CD4-positive, alpha-beta T cell treated with Interleukin-4 for 4 hours (primary cell): Measurements from ENCODE around the gene KRTAP1-3.
"Not testable (repeated sequence)": the region's sequence is repeated elsewhere in the genome, so short reads cannot be mapped to it uniquely, and the experiment has no call there.

ENCODE experiments used
- DNase-seq: peaks from one replicate; pipeline ENCODE4 v3.0.0-alpha.2; 2020

Gene KRTAP1-3, protein sequence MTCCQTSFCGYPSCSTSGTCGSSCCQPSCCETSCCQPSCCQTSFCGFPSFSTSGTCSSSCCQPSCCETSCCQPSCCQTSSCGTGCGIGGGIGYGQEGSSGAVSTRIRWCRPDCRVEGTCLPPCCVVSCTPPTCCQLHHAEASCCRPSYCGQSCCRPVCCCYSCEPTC

GRCh38 chr17:41034346-41034935, at the start of gene KRTAP1-3:
TSS of gene KRTAP1-3 (minus strand) at chr17:41034874. CDS start at chr17:41034821, 53 bp downstream.
- DNase-seq = not testable (repeated sequence)

GRCh38 chr17:41084100-41084856, 49.6 kb upstream of the KRTAP1-3 start, which contains the start of gene KRTAP4-7:
TSS of gene KRTAP4-7 (plus strand) at chr17:41084150. CDS start at chr17:41084207, 57 bp downstream.
- not testable (repeated sequence) for DNase-seq

GRCh38 chr17:41083427-41083826, 48.8 kb upstream of the KRTAP1-3 start:
- DNase-seq = not testable (repeated sequence)

GRCh38 chr17:41082626-41083025, 48.0 kb upstream of the KRTAP1-3 start:
- DNase-seq = no peak

DNA sequence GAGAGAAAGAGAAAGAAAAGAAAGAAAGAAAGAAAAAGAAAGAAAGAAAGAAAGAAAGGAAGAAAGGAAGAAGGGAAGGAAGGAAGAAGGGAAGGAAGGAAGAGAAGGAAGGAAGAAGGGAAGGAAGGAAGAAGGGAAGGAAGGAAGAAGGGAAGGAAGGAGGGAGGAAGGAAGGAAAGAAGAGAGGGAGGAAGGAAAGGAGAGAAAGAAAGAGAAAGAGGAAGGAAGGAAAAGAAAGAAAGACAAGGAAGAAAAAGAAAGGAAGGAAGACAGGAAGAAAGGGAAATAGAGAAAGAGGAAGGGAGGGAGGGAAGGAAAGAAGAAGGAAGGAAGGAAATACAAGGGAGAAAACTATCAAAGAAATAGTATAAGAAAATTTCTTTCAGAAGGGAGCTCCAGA, 42.1 kb upstream of the KRTAP1-3 start:
- DNase-seq = no peak

GRCh38 chr17:41073676-41074075, 39.0 kb upstream of the KRTAP1-3 start:
- no peak for DNase-seq

- DNase-seq = no peak
These were observed 37.1 kb upstream of the KRTAP1-3 start for GRCh38 chr17:41071606-41072360.

DNA sequence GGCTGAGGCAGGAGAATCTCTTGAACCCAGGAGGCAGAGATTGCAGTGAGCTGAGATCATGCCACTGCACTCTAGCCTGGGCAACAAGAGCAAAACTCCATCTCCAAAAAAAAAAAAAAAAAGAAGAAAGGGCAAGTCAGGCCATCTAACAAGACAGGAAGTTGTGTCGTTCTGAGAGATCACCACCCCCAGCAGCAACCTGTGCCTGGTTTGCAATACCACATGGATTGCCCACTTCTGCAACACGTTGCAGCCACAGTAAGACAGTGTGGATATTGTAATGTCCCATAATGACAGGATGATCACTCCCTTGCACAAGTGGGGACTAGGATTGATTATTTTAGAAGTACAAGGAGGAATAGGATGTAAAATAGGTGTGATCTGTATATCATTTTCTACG, 34.4 kb upstream of the KRTAP1-3 start:
- DNase-seq = no peak

DNA sequence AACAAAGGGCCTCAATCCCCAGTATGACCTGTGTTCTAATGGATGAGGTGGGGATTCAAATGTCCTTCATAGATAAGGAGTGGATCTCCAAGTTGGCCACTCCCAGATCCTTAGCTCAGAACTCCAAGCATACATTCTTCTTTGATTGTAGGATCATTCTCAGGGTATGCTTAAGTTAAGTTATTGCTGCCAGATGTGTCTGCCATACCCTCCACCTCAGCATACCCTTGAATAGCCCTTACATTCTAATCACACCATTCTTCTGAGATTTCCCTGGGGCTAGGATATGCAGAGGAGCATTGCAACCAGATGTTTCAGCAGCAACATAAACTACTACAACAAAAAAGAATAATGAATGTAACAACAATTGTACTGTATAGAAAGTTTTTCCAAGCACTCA, 32.6 kb upstream of the KRTAP1-3 start:
- no peak for DNase-seq

DNA sequence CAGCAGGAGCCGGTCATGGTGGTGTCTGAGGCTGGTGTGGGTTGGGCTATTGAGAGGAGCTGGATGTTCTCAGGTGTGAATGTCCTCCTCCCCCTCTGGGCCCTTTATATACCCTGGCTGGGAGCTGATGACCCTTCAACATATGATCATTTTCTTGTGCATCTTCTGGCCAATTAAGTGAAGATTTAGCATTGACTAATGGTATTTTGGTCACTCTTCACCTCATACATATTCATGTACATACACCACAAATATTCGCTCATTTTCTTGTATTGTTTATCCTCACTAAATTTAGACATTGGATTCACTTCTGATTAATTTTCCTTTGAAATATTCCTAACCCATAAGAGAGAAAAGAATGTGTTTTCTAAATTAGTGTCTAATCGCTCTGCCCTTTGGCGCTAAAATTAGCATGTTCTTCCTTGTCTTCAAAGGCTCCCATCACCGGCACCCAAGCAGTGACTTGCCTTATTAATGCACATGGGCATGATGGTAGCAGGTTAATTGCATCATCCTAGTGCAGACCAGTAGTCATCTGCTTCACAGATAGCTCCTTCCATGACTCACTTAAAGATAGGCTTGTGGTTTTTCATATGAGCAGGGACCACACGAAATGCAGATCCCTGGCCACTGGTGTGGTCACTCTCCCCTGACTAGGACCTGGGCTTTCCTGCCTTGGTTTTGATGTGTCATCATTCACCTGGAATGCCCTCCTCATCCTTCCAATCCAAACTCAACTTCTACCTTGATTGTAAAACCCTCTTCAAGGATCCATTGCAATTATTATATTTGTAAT, 31.4 kb upstream of the KRTAP1-3 start, which contains the start of gene KRTAP2-4:
Gene KRTAP2-4, minus strand, starts transcription at position 51 of the 796 bp plus-strand sequence. Its CDS starts 34 bp downstream, at position 17.
- no peak for DNase-seq

GRCh38 chr17:41065016-41065689, 30.5 kb upstream of the KRTAP1-3 start:
- DNase-seq = not testable (repeated sequence)

- DNase-seq = no peak
These were observed 29.6 kb upstream of the KRTAP1-3 start for GRCh38 chr17:41064301-41064700.

DNA sequence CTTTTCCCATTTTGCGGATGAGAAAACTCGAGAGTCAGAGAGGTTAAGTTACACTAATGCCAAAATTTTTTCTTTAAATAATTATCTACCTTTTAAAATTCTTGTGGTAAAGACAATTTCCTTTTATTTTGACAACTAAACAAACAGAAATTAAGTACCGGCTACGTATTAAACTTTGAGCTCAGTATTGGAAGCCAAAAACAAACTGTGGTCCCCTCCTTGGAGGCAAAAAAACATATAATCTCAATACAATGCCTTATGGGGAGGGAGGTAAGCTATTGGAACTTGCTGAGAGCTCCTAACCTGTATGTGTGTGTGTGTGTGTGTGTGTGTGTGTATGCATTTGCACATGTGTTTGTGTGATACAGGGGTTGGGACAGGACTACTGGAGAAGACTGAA, 28.8 kb upstream of the KRTAP1-3 start:
- DNase-seq = no peak

DNA sequence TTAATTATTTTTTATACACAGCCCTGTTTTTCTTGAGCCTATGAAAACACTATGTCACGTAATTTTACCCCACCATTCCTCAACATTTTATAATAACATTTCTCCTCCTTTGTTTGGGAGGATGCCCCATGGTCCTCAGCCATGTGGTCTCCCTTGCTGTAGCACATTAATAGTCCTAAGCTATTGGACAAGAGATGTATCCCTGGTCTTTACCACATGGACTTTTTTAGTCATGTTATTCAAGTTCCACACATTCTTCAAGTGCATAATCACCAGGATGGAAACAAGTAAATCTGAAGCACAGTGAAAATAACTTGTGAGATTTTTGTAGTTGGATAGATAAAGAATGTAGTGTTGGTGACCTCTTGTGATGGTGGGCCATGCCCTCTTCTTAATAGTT, 27.3 kb upstream of the KRTAP1-3 start:
- no peak for DNase-seq

- no peak for DNase-seq
These were observed 25.5 kb upstream of the KRTAP1-3 start, which contains the start of gene KRTAP2-3 for GRCh38 chr17:41060052-41060604. TSS of gene KRTAP2-3 (minus strand) at chr17:41060114. CDS start at chr17:41060050, 64 bp downstream.

DNA sequence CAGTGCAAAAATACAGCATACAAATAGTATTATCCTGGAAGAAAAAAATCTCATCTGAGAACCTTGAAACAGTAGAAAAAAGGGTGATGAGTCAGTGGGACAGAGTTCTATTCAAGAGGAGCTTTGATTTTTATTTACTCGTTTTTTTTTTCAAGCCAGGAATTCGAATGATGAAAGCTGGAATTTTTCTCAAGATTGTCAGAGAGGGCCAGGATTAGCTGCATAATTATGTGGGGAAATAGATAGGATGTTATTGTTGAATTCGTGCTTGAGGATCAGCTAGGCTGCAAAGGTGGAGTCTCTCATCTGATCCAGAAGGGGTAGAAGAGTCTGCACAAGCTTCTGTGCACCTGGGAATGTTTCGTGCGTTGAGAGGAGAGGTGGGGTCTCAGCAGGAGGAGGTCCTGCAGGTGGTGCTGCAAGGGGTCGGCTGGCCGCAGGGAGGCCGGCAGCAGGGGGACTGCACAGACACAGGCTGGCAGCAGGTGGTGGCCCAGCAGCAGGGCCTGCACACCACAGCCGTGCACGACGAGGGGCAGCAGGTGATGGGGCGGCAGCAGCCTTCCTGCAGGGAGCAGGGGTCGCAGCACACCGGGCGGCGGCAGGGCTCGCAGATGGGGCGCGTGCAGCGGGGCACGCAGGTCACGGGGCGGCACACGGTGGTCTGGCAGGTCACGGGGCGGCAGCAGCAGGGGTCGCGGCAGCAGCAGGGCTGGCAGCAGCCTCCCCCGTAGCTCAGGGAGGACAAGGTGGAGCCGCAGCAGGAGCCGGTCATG, 24.8 kb upstream of the KRTAP1-3 start:
- DNase-seq = not testable (repeated sequence)

DNA sequence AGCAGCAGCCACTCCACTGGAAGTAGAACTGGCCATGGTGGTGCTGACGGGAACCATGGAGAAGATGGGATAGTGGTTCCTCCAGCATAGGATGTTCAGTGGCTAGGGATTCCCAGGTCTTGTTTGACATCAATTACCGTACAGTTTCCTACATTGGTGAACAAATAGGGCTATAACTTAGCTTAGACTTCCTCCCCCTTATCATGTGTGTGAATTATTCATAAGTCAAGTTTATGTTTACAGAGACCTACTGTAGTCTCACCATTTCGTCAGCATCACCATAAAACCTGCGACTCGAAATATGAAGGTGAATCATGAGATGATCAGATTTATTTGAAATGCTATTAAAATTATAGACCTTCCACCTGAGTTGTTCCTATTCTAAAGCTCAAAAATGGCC, 24.1 kb upstream of the KRTAP1-3 start:
- no peak for DNase-seq

- DNase-seq = no peak
These were observed 22.9 kb upstream of the KRTAP1-3 start for GRCh38 chr17:41057547-41057946.

DNA sequence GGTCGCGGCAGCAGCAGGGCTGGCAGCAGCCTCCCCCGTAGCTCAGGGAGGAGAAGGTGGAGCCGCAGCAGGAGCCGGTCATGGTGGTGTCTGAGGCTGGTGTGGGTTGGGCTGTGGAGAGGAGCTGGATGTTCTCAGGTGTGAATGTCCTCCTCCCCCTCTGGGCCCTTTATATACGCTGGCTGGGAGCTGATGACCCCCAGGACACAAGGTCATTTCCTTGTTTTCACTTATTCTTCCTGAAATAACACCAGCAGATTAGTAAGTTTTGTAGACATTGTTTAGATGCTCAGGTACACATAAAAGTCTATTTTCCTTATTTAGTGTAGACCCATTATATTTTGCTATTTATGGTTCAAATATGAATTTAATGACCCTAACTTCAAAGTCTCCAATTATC, 20.5 kb upstream of the KRTAP1-3 start, which contains the start of gene KRTAP2-2:
Gene KRTAP2-2, minus strand, starts transcription at position 101 of the 400 bp plus-strand sequence. Its CDS starts 19 bp downstream, at position 82.
- not testable (repeated sequence) for DNase-seq

DNA sequence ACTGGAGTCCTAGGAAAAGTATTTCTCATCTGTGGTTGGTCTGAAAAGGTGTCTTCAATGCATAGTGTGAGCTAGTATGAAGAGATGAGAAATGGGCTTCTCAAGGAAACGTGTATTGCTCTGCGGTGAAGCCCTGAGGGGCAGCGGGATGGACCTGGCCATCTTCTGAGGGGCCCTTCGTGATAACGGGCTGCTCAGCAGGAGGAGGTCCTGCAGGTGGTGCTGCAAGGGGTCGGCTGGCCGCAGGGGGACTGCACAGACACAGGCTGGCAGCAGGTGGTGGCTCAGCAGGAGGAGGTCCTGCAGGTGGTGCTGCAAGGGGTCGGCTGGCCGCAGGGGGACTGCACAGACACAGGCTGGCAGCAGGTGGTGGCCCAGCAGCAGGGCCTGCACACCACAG, 19.9 kb upstream of the KRTAP1-3 start:
- not testable (repeated sequence) for DNase-seq
